RWPE1 (cell line): ENCODE data around the gene TIAM2.

ENCODE experiments used
- CTCF ChIA-PET: fragments of 350-600 bp; sonication (Branson Sonifier 250); formaldehyde crosslinking; extraction: SDS; loops from one replicate; lab custom pipeline; 2021; lab: Yijun Ruan, JAX
- POLR2A ChIA-PET: fragments of 400-600 bp; formaldehyde crosslinking; extraction: SDS; loops from one replicate; lab custom pipeline; 2020; ENCODE audit warnings: antibody characterized with exemption; ENCODE audit not compliant: low non-redundant PET; lab: Yijun Ruan, JAX
- DNase-seq: peaks from one replicate; pipeline ENCODE4 v3.0.0; 2012; ENCODE audit warnings: low spot score
- H3K27ac ChIP-seq: fragments of 450-650 bp; 2 replicates; pipeline ENCODE4 v1.5.1; 2017
- TF ChIP-seq, protein P1 (sequence below): fragments of 450-650 bp; conservative IDR thresholded peaks from 2 replicates; pipeline ENCODE4 v1.5.1; 2017; ENCODE audit warnings: low read depth, mild to moderate bottlenecking

The TIAM2 gene

DNA sequence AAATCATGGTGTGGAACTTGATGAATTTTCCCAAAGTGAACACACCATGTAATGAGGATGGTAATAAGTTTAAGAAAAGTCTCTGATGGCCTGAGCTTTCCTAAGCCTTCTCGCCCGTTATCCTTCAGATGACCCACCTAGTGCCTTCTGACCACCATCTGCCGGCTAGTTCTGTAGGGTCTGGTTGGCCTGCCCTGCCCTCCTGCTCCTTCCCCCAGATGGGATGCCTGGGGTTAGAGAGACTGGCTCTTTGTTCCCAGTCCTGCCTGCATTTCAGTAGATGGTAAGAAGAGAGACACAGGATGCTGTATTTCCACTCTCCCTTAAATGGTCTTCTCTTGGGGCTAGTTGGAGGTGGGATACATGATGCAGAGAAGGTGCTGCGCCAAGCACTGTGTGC is 43.0 kb downstream of the TIAM2 start:
- ChIA-PET POLR2A (no interaction called here), CTCF (no interaction called here)
- TF ChIP-seq, protein P1, sequence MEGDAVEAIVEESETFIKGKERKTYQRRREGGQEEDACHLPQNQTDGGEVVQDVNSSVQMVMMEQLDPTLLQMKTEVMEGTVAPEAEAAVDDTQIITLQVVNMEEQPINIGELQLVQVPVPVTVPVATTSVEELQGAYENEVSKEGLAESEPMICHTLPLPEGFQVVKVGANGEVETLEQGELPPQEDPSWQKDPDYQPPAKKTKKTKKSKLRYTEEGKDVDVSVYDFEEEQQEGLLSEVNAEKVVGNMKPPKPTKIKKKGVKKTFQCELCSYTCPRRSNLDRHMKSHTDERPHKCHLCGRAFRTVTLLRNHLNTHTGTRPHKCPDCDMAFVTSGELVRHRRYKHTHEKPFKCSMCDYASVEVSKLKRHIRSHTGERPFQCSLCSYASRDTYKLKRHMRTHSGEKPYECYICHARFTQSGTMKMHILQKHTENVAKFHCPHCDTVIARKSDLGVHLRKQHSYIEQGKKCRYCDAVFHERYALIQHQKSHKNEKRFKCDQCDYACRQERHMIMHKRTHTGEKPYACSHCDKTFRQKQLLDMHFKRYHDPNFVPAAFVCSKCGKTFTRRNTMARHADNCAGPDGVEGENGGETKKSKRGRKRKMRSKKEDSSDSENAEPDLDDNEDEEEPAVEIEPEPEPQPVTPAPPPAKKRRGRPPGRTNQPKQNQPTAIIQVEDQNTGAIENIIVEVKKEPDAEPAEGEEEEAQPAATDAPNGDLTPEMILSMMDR = no peak
- no peak overlapping the region for H3K27ac ChIP-seq
- DNase-seq = no peak

DNA sequence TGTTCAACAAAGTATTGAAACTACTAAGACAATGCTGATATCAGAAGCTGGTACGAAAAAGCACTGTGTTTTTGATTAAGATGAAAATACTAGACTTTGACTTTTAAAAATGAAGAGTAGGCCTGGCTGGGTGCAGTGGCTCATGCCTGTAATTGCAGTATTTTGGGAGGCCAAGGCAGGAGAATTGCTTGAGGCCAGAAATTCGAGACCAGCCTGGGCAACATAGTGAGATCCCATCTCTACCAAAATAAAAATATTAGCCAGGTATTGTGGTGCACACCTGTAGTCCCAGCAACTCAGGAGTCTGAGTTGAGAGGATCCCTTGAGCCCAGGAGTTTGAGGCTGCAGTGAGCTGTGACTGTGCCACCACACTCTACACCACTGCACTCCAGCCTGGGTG is 43.4 kb downstream of the TIAM2 start:
- no peak for DNase-seq
- ChIA-PET CTCF (no interaction called here), POLR2A (no interaction called here)
- TF ChIP-seq, protein P1 = no peak
- no peak overlapping the region for H3K27ac ChIP-seq

DNA sequence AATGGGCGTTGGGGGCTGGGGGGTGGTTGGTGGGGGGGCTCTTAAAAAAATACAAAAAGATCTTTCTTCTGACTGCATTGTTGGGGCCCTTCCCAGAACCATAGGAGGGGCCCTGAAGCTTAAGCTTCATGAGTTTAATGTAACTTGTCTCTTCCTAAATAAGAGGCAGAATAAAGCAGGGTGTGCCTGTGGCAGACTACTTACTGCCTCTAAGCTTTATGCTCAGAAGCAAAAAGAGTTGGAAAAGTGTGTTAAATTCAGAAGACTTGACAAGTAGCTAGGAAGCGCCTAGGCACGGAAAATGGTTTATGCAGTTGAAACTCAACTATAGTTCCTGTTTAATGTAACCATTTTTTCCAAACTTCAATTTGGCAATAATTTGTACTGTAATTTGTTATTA is 44.5 kb downstream of the TIAM2 start:
- TF ChIP-seq, protein P1 = no peak

DNA sequence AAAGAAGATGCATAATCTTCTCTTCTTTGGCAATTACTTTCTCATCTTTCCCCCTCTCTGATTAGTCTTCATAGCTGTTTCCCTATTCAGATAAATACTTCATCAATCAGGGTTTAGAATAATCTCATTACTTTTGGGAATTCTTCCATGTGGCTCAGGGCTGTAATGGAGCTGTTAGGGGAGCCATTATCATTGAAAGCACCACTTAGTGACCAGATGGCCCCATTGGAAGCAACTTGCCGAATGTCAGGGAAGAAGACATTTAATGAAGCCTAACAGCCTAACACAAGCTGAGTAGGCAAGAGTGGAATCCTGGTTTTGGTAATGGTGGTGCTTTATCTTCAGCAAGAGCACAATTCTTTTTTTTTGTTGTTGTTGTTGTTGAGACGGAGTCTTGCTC is 45.0 kb downstream of the TIAM2 start:
- TF ChIP-seq, protein P1 = no peak
- no peak overlapping the region for H3K27ac ChIP-seq
- POLR2A ChIA-PET = no interaction called here
- CTCF ChIA-PET = no interaction called here
- no peak for DNase-seq

More for the DNA sequence above, 44.5 kb downstream of the TIAM2 start:
- no peak overlapping the region for H3K27ac ChIP-seq
- POLR2A ChIA-PET = no interaction called here
- CTCF ChIA-PET = no interaction called here
- no peak for DNase-seq

DNA sequence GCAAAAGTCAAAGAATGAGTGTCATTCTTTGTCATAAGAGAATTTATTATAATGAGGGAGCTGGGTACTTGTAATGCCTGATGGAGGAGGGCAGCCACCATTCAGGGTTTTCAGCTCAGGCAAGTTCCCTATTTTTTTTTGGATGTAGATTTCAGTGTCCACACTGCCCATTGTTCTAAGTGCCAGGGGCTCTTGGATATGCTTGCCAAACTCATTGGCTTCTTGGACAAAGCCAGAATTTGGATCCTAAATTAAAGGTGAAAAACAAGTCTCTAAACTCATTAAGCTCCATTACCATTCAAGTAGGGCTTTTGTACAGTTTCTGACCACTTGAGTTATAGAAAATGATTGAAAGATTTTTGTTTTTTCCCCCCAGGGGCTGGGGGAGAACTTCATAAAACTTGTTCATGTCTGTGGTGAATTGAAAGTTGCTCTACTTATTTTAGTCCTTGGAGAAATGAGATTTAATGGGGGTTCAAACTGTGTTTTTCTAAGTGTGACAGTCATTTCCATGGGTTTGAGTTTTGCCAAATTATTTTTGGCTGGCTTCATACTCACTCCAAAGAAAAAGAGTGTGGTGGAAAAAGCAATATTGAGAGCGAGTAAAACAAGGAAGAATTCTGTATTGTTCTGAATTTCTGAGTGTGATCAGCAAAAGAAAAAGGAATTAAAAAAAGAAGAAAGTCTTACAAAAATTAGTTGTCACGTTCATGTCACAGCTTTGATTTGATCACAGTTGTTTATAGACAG is 46.0 kb downstream of the TIAM2 start:
- TF ChIP-seq, protein P1 = no peak
- CTCF ChIA-PET = no interaction called here
- DNase-seq = no peak
- H3K27ac ChIP-seq = no peak overlapping the region
- POLR2A ChIA-PET = no interaction called here

DNA sequence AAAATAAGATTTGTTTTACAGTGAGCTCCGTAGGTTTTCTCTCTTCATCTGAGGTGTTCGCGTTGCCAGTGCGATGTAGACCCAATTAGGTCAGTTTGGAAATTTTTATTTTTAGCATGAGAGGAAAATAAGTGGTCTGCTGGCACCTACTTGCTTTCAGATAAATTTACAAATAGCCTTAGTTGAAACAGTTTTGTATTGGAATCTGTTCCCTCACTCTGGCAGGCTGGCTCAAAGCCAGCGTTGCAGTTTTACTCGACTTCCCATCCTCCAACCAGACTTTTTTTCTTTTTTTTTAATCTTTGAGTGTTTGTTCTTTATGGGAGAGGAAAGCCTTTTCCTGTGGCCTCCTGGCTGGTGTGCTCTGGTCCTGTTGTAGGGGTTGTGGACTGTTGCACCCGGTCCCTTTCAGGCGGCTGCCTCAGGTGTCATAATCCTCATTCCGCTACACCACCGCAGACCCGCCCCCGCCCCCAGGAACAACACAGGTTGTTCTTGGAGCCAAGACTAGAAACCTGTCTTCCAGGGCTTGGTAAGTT is 46.7 kb downstream of the TIAM2 start:
- TF ChIP-seq, protein P1 = no peak
- CTCF ChIA-PET = no interaction called here
- no peak overlapping the region for H3K27ac ChIP-seq
- POLR2A ChIA-PET = no interaction called here
- no peak for DNase-seq
